Neutrophil (primary cell): ENCODE measurements around the gene APOC4.

Experiments
- H3K27ac ChIP-seq: fragments of 200-600 bp; sonication (generic); 2 replicates; pipeline ENCODE4 v1.5.1; 2016; ENCODE audit warnings: mild to moderate bottlenecking, moderate library complexity
- H3K27me3 ChIP-seq: fragments of 200-600 bp; sonication (generic); 2 replicates; pipeline ENCODE4 v1.6.0; 2016; ENCODE audit warnings: mild to moderate bottlenecking
- H3K36me3 ChIP-seq: fragments of 200-600 bp; sonication (generic); 2 replicates; pipeline ENCODE4 v1.5.1; 2017
- H3K4me1 ChIP-seq, 2 experiments: fragments of 200-600 bp in 1 of 2; sonication (generic) in 1 of 2; 1 replicate in 1 of 2; 2 replicates in 1 of 2; pipeline versions ENCODE4 v1.5.1 to v1.6.1; 2013 to 2016; ENCODE audit warnings: low read depth in 1 of 2, low read length in 1 of 2, mild to moderate bottlenecking in 1 of 2, moderate library complexity in 1 of 2; ENCODE audit not compliant: control insufficient read depth in 1 of 2, insufficient read depth in 1 of 2
- H3K4me3 ChIP-seq, 2 experiments: fragments of 200-600 bp in 1 of 2; sonication (generic) in 1 of 2; 1 replicate in 1 of 2; 2 replicates in 1 of 2; pipeline ENCODE4 v1.5.1; 2013 to 2016; ENCODE audit warnings: low read depth in 1 of 2, low read length in 1 of 2, mild to moderate bottlenecking in 1 of 2, moderate library complexity in 1 of 2
- H3K9me3 ChIP-seq: fragments of 200-600 bp; sonication (generic); 2 replicates; pipeline ENCODE4 v1.5.1; 2016
- CTCF ChIP-seq: fragments of 200-600 bp; sonication (generic); IDR thresholded peaks from 2 replicates; pipeline ENCODE4 v1.5.1; 2016; ENCODE audit warnings: antibody characterized with exemption

Gene APOC4, protein sequence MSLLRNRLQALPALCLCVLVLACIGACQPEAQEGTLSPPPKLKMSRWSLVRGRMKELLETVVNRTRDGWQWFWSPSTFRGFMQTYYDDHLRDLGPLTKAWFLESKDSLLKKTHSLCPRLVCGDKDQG

GRCh38 chr19:44942067-44942571 lies at the start of gene APOC4:
APOC4 (plus strand) TSS chr19:44942237; CDS start chr19:44942278, 41 bp downstream.
- peaks cover 0 to 6% of the 10 kb centered on the region in 2 experiments for H3K4me1 ChIP-seq
- no peaks in the 10 kb centered on the region for H3K27me3 ChIP-seq
- H3K4me3 ChIP-seq = no peak within 1 kb of the TSS
- H3K27ac ChIP-seq = no peak within 1 kb of the TSS
- no peak for TF ChIP-seq CTCF
- H3K36me3 ChIP-seq = no peaks in the 10 kb centered on the region
- H3K9me3 ChIP-seq = no peaks in the 10 kb centered on the region

DNA sequence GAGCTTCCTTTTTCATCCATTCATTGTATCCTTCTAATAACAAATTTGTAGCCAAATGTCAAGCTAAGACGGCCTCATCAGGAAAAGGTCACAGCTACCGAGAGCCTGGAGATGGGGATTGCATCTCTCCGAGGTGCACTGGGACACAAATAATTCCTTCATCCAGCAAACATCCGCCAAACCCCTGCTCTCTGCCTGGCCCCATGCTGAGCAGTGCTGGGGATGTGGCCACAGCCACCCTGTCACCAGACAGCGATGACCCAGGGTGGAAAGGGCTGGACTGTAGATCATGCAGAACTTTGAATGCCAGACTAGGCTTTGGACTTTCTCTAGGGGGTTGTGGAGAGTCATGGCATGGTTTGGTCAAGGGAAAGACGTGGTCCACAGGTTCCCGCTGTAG lies 49.1 kb upstream of the APOC4 start:
- Histone ChIP-seq H3K27me3 (no peaks in the 10 kb centered on the region), H3K36me3 (peaks cover 16% of the 10 kb centered on the region), H3K27ac (no peak overlapping the region), H3K9me3 (no peaks in the 10 kb centered on the region), H3K4me3 (no peak overlapping the region), H3K4me1 (peaks cover 17 to 21% of the 10 kb centered on the region in 2 experiments)
- no peak for TF ChIP-seq CTCF

DNA sequence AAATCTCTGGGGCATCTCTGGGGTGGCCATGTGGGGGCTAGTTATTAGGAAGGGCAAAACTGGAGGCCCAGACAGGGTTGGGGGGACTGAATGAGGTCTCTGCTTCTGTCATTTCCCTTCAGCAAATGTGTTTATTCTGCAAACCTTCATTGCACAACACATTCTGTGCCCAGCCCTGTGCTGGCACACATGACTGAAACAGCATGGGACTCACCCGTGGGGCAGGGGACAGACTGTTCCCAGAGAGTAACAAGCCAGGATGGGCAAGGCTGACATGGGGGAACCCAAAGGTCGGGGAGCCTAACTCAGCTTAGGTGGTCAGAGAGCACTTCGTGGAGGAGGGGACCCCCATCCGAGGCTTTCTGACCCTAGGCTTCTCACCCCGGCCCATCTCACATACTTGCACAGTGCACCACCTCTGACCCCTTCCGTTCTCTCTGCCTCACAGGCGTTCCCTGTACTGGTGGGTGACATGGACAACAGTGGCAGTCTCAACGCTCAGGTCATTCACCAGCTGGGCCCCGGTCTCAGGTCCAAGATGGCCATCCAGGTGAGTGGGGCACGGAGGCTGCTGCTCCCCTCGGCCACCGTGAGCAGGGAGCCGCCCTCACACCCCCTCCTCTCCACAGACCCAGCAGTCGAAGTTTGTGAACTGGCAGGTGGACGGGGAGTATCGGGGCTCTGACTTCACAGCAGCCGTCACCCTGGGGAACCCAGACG lies 48.5 kb upstream of the APOC4 start:
- peaks cover 11% of the 10 kb centered on the region for H3K36me3 ChIP-seq
- no peak overlapping the region for H3K27ac ChIP-seq
- peaks cover 21 to 23% of the 10 kb centered on the region in 2 experiments for H3K4me1 ChIP-seq
- no peak for TF ChIP-seq CTCF
- H3K9me3 ChIP-seq = no peaks in the 10 kb centered on the region
- H3K4me3 ChIP-seq = no peak overlapping the region
- no peaks in the 10 kb centered on the region for H3K27me3 ChIP-seq

- Histone ChIP-seq H3K4me3 (no peak overlapping the region), H3K9me3 (no peaks in the 10 kb centered on the region), H3K27me3 (no peaks in the 10 kb centered on the region), H3K36me3 (peaks cover 11% of the 10 kb centered on the region), H3K4me1 (peaks cover 21 to 23% of the 10 kb centered on the region in 2 experiments), H3K27ac (no peak overlapping the region)
- no peak for TF ChIP-seq CTCF
Measured at GRCh38 chr19:44894052-44894400, 48.0 kb upstream of the APOC4 start.

DNA sequence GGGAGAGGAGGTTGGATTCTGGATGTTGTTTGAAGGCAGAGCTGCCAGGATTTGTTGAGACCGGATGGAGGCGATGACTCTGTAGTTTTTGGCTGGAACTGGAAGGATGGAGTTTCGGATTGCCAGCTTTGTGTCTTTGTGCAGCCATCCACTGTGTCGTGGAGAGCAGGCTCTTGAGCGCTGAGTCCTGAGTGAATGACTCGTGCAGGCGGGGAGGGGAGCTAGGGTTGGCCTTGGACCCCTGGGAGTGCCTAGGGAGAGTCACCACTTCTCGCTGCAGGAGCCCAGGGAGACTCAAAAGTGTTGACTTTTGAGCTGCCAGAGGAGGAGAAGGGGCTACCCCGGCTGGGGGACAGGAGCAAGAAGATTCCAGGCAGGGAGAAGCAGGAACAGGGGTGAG lies 47.1 kb upstream of the APOC4 start:
- Histone ChIP-seq H3K4me3 (no peak overlapping the region), H3K9me3 (no peaks in the 10 kb centered on the region), H3K4me1 (peaks cover 17 to 18% of the 10 kb centered on the region in 2 experiments), H3K27ac (no peak overlapping the region), H3K36me3 (peaks cover 11% of the 10 kb centered on the region), H3K27me3 (no peaks in the 10 kb centered on the region)
- TF ChIP-seq CTCF = no peak
